ENCODE data around the gene RUSC1.

GRCh38 chr1:155282488-155283091 lies 38.1 kb upstream of the RUSC1 start:
- no peak for TF ChIP-seq CTCF (IDR thresholded peaks at IDR 0.05)
- no peak for TF ChIP-seq POLR2A (IDR thresholded peaks at IDR 0.05)

Data from uterus (tissue), 2 donors.